ENCODE measurements around the gene UNC119B.
"Not testable (repeated sequence)": the region's sequence is repeated elsewhere in the genome, so short reads cannot be mapped to it uniquely, and the experiment has no call there.

UNC119B gene

GRCh38 chr12:120710031-120710804 is at the start of gene UNC119B:
Gene UNC119B, plus strand, starts transcription at chr12:120710458. Its CDS starts 17 bp downstream, at chr12:120710475.
- no peak for DNase-seq (ENCODE audit: low read depth in 2 of 2)

GRCh38 chr12:120661432-120661831 is 48.8 kb upstream of the UNC119B start:
- DNase-seq (ENCODE audit: low read depth in 2 of 2), result no peak

- no peak for DNase-seq (ENCODE audit: low read depth in 2 of 2)
Observed at GRCh38 chr12:120662879-120663278, 47.4 kb upstream of the UNC119B start.

- DNase-seq (ENCODE audit: low read depth in 2 of 2), result no peak
Observed at GRCh38 chr12:120663741-120664140, 46.5 kb upstream of the UNC119B start.

- no peak for DNase-seq (ENCODE audit: low read depth in 2 of 2)
Observed at GRCh38 chr12:120666571-120667390, 43.5 kb upstream of the UNC119B start.

DNA sequence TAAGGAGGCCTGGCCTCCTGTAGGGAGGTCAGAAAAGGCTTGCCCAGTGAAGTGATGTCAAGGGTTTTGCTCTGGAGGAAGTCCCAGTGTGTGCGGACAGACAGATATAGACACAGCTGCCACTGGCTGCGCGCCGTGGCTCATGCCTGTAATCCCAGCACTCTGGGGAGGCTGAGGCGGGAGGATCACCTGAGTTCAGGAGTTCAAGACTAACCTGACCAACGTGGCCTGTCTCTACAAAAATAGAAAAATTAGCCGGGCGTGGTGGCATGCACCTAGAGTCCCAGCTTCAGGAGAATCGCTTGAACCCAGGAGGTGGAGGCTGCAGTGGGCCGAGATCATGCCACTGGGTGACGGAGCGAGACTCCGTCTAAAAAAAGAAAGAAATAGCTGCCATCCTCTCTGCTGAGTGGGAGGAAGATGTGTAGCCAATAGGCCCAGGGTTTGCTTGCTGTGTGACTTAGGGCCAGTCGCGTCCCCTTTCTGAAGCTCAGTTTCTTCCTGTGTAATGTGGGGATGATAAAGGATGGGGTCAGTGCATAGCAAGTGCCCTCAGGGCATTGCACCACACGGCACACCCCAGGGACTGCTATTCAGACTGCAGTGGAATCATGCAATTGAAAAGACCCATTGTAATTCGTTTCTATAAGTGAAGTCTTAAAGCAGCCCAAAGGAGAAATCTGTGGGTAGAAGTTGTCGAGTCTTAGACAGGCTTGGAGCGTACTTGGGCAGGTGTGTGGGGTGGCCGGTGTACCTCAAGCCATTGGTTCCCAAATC is 42.0 kb upstream of the UNC119B start:
- DNase-seq (ENCODE audit: low read depth in 2 of 2), result no peak

DNA sequence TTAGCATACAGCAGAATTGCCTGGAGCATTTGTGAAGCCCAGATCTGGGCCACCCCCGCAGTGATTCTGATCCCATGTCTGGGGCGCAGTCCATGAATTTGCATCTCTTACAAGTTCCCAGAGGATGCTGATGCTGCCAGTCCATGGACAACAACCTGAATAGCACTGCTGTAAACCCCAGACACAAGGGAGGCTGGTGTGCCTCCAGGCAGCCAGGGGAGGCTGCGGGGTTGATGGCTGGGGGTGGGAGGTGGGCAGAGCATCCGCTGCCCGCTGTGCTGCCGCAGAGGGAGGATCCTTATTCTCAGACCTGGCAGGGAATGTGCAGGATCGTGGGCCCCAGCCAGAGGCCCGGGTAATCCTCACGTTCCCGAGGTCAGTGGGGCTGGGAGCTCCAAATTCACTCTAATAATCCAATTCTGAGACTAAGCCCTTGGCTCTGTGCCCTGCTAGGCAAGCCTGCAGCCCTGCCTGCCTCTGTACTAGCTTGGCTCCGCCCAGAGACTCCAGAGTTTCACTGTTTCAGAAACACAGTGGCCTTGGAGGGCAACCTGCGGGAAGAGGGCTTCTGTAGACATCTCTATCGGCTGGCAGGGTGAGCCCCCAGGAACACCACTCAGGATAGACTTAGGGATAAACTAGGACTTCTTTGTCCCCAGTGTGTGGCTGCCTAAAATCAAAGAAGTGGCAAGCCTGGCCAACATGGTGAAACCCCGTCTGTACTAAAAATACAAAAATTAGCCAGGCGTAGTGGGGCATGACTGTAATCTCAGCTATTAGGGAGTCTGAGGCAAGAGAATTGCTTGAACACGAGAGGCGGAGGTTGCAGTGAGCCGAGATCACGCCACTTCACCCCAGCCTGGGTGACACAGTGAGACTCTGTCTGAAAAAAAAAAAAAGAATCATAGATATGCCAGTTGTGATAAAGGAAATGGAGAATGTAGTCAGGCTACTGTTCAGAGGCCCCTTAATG is 41.1 kb upstream of the UNC119B start:
- no peak for DNase-seq (ENCODE audit: low read depth in 2 of 2)

DNA sequence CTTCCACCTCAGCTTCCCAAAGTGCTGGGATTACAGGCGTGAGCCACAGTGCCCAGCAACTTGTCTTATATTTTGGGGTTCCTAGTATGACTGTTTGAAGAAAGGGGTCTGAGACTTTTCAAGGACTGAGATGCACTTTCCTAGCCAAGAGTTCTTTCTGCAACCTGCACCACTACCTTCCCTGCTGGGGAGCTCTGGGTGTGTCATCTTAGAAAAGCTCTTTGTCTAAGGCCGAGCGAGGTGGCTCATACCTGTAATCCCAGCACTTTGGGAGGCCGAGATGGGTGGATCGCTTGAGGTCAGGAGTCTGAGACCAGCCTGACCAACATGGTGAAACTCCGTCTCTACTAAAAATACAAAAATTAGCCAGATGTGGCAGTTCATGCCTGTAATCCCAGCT is 40.0 kb upstream of the UNC119B start:
- not testable (repeated sequence) for DNase-seq (ENCODE audit: low read depth in 2 of 2)

GRCh38 chr12:120670667-120671066 is 39.6 kb upstream of the UNC119B start:
- DNase-seq (ENCODE audit: low read depth in 2 of 2), result no peak

DNA sequence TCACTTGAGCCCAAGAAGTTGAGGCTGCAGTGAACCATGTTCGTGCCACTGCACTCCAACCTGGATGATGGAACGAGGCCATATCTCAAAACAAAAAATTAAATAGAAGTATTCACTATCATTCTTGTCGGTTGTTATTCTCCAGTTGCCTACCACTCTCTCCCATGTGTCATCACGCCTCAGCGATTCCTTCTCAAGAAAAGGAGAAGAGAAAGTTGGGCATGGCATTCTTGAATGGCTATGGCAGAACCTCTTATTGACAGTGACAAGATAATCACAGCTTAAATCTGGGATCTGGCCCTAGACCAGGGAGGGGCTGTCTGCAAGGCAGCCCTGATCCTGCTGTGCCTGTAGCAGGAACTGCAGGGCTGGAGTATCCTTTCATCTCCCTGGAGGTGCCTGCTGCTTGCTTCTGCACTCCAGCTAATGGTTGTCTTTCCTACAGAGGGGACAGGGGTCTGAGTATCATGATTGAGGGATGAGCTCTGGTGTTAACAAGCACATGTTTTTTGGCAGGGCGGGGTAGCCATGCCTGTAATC is 36.1 kb upstream of the UNC119B start:
- no peak for DNase-seq (ENCODE audit: low read depth in 2 of 2)

DNA sequence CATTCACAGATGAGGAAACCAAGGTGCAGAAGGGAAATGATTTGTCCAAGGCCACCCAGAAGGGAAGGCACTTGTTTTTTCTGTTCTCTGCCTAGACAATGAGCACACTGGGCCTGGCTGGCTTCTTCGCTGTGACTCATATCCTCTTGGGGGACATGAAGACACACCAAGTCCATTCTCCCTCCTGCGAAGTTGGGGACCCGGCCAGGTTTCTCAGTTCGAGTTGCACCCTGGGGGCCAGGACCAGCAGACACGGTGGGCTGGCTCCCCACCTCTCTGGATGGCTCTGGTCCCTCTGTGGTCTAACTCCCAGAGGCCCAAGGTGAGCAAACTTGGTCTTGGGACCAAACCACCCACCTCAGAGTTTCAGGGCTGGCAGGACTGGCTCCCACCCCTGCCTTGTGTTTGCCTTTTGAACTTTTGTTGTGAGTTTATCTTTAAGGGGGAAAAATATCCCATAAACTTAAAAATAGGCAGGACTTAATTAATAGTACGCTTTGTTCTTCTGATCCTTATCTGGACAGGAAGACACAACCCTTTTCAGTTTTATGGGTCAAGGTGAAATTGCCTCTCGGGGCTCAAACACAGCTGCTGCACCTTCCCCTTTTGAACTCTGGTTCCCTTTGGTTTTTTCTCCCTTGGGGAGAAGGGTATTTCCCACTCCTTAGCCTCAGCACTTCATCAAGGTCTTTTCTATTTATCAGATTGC is 32.3 kb upstream of the UNC119B start:
- no peak for DNase-seq (ENCODE audit: low read depth in 2 of 2)

DNA sequence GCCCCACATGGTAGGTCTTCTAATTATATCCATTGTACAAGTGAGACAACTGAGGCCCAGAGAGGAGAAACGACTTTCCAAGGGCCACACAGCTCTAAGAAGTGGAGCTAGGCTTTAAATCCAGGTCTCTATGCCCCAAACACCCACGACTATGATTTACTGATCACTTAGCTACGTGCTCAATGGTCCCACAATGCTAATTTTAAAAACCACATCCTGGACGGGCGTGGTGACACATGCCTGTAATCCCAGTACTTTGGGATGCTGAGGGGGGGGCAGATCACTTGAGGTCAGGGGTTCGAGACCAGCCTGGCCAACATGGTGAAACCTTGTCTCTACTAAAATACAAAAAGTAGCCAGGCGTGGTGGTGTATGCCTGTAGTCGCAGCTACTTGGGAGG is 31.7 kb upstream of the UNC119B start:
- no peak for DNase-seq (ENCODE audit: low read depth in 2 of 2)

DNA sequence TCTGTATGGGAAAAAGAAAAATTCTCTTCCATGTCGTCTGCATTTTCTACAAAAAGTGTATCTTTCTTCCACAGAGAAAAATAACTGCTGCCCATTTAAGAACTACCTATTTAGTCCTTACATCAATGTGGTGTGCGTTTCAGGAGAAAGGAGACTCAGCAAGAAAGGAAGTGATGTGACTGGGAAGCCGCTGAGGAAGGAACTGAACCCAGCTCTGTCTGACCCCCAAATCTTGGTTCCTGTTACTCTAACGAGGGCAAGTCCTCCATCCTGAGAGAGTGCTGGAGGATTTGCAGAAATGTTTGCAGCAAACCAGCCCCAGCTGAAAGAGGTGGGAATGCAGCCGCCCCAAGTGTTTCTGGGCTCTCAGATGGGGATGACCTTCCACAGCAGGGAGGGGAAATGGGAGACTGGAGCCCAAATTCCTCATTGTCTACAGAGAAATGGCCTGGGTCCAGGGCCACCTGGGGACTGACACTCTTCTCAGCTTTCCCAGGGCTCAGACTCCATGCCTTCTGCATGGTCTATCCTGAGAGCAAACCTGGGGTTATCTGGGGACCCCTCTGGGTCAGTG is 30.0 kb upstream of the UNC119B start:
- no peak for DNase-seq (ENCODE audit: low read depth in 2 of 2)

DNA sequence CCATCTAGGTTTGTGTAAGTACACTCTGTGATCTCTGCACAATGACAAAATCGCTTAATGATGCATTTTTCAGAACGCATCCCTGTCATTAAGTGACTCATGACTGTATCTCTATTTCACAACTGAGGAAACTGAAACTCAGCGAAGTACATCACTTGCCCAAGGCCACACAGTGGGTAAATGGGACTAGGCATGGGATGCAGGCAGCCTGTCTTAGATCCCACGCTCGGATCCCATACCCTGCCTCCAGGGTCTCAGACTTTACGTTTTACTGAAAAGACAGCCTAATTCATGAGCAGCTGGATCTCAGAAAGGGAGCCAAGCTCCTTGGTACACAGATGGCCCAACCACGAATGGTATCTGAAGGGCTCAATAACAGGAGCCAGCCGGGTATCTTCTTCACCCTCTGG is 25.7 kb upstream of the UNC119B start:
- DNase-seq (ENCODE audit: low read depth in 2 of 2), result no peak

DNA sequence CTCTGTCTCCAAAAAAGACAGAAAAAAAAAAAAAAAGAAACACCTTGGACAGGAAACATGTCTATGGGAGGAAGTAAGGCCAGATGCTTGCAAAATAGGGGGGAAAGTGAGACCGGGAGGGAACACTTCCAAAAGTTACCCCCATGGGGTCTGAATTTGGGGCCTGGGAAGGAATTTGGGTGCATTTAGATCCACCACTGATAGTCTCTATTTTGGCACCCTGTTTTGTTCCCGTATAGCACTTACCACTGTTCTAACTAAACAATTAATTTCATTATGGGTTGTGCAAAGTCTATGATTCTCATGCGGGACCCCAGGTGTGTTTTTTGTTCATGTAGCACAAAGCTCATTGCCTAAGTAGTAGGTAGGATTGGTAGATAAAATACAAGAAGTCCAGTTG is 24.7 kb upstream of the UNC119B start:
- DNase-seq (ENCODE audit: low read depth in 2 of 2), result no peak

GRCh38 chr12:120686151-120686689 is 24.0 kb upstream of the UNC119B start:
- DNase-seq (ENCODE audit: low read depth in 2 of 2), result peak; percentile 89 to 92

DNA sequence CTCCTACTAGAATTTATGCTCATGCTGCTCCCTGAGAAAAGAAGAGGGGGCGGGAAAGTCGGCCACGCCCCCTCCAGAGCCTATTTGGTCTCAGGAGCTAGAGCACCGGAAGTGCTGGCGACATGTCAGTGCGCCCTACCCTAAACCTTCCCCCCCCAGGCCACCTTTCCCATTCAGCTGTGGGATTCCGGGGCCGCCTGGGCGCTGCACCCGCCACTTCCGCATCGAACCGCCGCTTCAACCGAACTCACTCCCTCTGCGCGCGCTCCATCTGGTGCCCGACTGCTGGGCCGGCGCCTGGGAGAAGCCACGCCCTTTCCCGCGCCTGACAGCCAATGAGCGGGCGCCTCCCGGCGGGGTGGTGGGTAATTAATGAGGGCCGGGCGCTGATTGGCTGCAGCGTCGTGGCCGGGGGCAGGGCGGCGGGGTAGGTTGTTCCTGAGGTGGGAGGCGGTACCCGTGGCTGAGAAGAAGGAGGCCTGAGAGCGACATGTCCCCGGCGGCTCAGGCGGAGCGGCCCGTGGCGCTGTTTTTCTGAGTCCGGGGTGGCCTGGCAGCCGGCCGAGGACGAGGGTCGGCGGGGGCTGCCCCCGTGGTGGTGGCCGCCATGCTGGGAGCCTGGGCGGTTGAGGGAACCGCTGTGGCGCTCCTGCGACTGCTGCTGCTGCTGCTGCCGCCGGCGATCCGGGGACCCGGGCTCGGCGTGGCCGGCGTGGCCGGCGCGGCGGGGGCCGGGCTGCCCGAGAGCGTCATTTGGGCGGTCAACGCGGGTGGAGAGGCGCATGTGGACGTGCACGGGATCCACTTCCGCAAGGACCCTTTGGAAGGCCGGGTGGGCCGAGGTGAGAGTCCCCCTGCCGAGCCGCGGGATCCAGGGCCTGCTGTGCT is 23.3 kb upstream of the UNC119B start, which contains the start of gene MLEC:
Gene MLEC, plus strand, starts transcription at position 460 of the 888 bp plus-strand sequence. Its CDS starts 148 bp downstream, at position 608.
- peak; percentile 94 to 96 for DNase-seq (ENCODE audit: low read depth in 2 of 2)

DNA sequence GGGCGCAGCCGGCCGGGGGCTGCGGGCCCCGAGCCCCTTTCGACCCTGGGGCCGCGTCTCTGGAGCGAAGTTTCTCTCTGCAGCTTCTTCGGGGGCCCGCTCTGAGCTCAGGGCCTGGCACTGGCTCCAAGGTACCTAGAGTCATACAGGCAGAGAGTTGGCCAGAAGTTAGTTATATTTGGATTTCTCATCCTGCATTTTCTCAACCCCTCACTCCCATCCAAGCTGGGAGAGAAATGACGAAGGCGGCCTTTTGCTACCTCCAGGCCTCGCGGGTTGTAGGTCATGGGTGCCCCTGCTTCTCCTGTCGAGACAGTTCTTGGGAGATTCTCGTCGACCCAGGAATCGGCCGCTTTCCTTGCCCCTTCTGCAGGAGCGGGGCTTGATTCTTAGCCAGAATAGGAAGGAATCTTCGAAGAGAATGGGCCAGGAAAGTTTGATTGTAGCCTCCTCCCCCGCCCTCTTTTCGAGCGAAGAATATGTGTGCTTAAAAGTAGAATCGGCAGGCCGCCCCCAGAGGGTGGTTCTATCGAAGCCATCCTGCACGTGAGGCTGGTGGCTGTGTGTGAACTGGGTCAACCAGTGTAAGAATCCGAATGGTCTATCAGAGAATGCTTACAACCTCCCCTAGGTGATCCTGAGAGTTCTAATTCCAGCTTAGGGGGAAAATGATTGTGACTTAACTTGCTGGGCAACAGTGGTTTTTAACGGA is 22.5 kb upstream of the UNC119B start:
- DNase-seq (ENCODE audit: low read depth in 2 of 2), result no peak
